ENCODE results near the gene C9.

The C9 gene

GRCh38 chr5:39270225-39270848 lies 94.0 kb downstream of the C9 start:
- TF ChIP-seq CTCF (IDR thresholded peaks at IDR 0.05) = no peak
- intact Hi-C loops (cut with DNase I; ENCODE audit: low total_unique reads) = no loop called here
- Histone ChIP-seq H3K27ac (no peak overlapping the region), H3K4me3 (no peak overlapping the region), H3K27me3 (no peaks in the 10 kb centered on the region), H3K36me3 (no peaks in the 10 kb centered on the region), H3K4me1 (no peaks in the 10 kb centered on the region), H3K9me3 (no peaks in the 10 kb centered on the region)
- DNase-seq = no peak

- DNase-seq = no peak
- H3K27me3 ChIP-seq = no peaks in the 10 kb centered on the region
- no peaks in the 10 kb centered on the region for H3K4me1 ChIP-seq
- TF ChIP-seq CTCF (IDR thresholded peaks at IDR 0.05) = no peak
- no peaks in the 10 kb centered on the region for H3K36me3 ChIP-seq
- H3K4me3 ChIP-seq = no peak overlapping the region
- no peaks in the 10 kb centered on the region for H3K9me3 ChIP-seq
- H3K27ac ChIP-seq = no peak overlapping the region
- intact Hi-C loops (cut with DNase I; ENCODE audit: low total_unique reads) = no loop called here
Observed at GRCh38 chr5:39267186-39267585, 97.1 kb downstream of the C9 start.

GRCh38 chr5:39266442-39266841 lies 97.9 kb downstream of the C9 start:
- Histone ChIP-seq H3K36me3 (no peaks in the 10 kb centered on the region), H3K27ac (no peak overlapping the region), H3K9me3 (no peaks in the 10 kb centered on the region), H3K4me1 (no peaks in the 10 kb centered on the region), H3K4me3 (no peak overlapping the region), H3K27me3 (no peaks in the 10 kb centered on the region)
- DNase-seq = no peak
- no peak for TF ChIP-seq CTCF (IDR thresholded peaks at IDR 0.05)
- intact Hi-C loops (cut with DNase I; ENCODE audit: low total_unique reads) = no loop called here

GRCh38 chr5:39264528-39264927 lies 99.8 kb downstream of the C9 start:
- intact Hi-C loops (cut with DNase I; ENCODE audit: low total_unique reads) = no loop called here
- Histone ChIP-seq H3K36me3 (no peaks in the 10 kb centered on the region), H3K4me3 (no peak overlapping the region), H3K27me3 (no peaks in the 10 kb centered on the region), H3K9me3 (no peaks in the 10 kb centered on the region), H3K27ac (no peak overlapping the region), H3K4me1 (no peaks in the 10 kb centered on the region)
- no peak for TF ChIP-seq CTCF (IDR thresholded peaks at IDR 0.05)
- no peak for DNase-seq

- DNase-seq = no peak
- Histone ChIP-seq H3K36me3 (no peaks in the 10 kb centered on the region), H3K4me3 (no peak overlapping the region), H3K27ac (no peak overlapping the region), H3K27me3 (no peaks in the 10 kb centered on the region), H3K9me3 (no peaks in the 10 kb centered on the region), H3K4me1 (no peaks in the 10 kb centered on the region)
- no peak for TF ChIP-seq CTCF (IDR thresholded peaks at IDR 0.05)
- intact Hi-C loops (cut with DNase I; ENCODE audit: low total_unique reads) = no loop called here
Observed at GRCh38 chr5:39262981-39263380, 101.3 kb downstream of the C9 start.

GRCh38 chr5:39260095-39260494 lies 104.2 kb downstream of the C9 start:
- no peaks in the 10 kb centered on the region for H3K4me1 ChIP-seq
- DNase-seq = no peak
- no peak overlapping the region for H3K27ac ChIP-seq
- no peaks in the 10 kb centered on the region for H3K9me3 ChIP-seq
- H3K27me3 ChIP-seq = no peaks in the 10 kb centered on the region
- H3K4me3 ChIP-seq = no peak overlapping the region
- intact Hi-C loops (cut with DNase I; ENCODE audit: low total_unique reads) = no loop called here
- H3K36me3 ChIP-seq = no peaks in the 10 kb centered on the region
- no peak for TF ChIP-seq CTCF (IDR thresholded peaks at IDR 0.05)

Data from tibial artery (tissue), 4 donors.